GM12801 (cell line): ENCODE results near the gene DUSP11.

Experiments
- CTCF ChIP-seq: IDR thresholded peaks from one replicate; pipeline ENCODE4 v1.5.1; 2011; ENCODE audit warnings: control low read depth; ENCODE audit not compliant: insufficient read length; ENCODE audit errors: extremely low read depth

Gene DUSP11

GRCh38 chr2:73823416-73823815 lies 43.5 kb upstream of the DUSP11 start:
- TF ChIP-seq CTCF: no peak

GRCh38 chr2:73822991-73823390 lies 43.1 kb upstream of the DUSP11 start:
- no peak for TF ChIP-seq CTCF

- TF ChIP-seq CTCF: no peak
Measured at GRCh38 chr2:73822276-73822675, 42.4 kb upstream of the DUSP11 start.

- no peak for TF ChIP-seq CTCF
Measured at GRCh38 chr2:73821669-73822068, 41.8 kb upstream of the DUSP11 start.

GRCh38 chr2:73821227-73821626 lies 41.3 kb upstream of the DUSP11 start:
- no peak for TF ChIP-seq CTCF

GRCh38 chr2:73818296-73818695 lies 38.4 kb upstream of the DUSP11 start:
- no peak for TF ChIP-seq CTCF

GRCh38 chr2:73812635-73813034 lies 32.7 kb upstream of the DUSP11 start:
- no peak for TF ChIP-seq CTCF

GRCh38 chr2:73811878-73812277 lies 32.0 kb upstream of the DUSP11 start:
- no peak for TF ChIP-seq CTCF
